Tibial nerve (tissue), 4 donors: ENCODE data around the gene IQCF6. TPM values are rescaled to one million over a fixed set of nuclear protein-coding genes. Genes with fewer than 3 reads are reported as not detected.
"Not testable (repeated sequence)": the region's sequence is repeated elsewhere in the genome, so short reads cannot be mapped to it uniquely, and the experiment has no call there.

Experiments
- DNase-seq, 2 donors: peaks; one replicate each; pipeline ENCODE4 v3.0.0-alpha.2; 2019; ENCODE audit warnings: low spot score in 2 of 2
- H3K27ac ChIP-seq, 4 donors: fragments of 200-600 bp; sonication (generic) in 3 of 4; one replicate each; pipeline ENCODE4 v1.5.1; 2017 to 2019; ENCODE audit warnings: mild to moderate bottlenecking in 1 of 4
- H3K27me3 ChIP-seq, 2 donors: fragments of 200-600 bp; sonication (generic) in 1 of 2; one replicate each; pipeline versions ENCODE4 v1.5.1 to v1.6.0; 2017 to 2019
- H3K36me3 ChIP-seq, 3 donors: fragments of 200-600 bp; sonication (generic); one replicate each; pipeline ENCODE4 v1.5.1; 2018 to 2019
- H3K4me1 ChIP-seq, 4 donors: fragments of 200-600 bp; sonication (generic) in 3 of 4; one replicate each; pipeline ENCODE4 v1.5.1; 2017 to 2019
- H3K4me3 ChIP-seq, 4 donors: fragments of 200-600 bp; sonication (generic) in 3 of 4; one replicate each; pipeline ENCODE4 v1.5.1; 2017 to 2019; ENCODE audit warnings: mild to moderate bottlenecking in 1 of 4, moderate library complexity in 1 of 4
- H3K9me3 ChIP-seq, 4 donors: fragments of 200-600 bp; sonication (generic) in 3 of 4; one replicate each; pipeline ENCODE4 v1.5.1; 2017 to 2019
- CTCF ChIP-seq, 5 experiments: fragments of 200-600 bp in 3 of 5; fragments of 450-650 bp in 2 of 5; sonication (generic) in 3 of 5; IDR thresholded peaks; one replicate each; pipeline ENCODE4 v1.5.1; 2016 to 2019; ENCODE audit warnings: antibody characterized with exemption in 5 of 5, mild to moderate bottlenecking in 3 of 5, moderate library complexity in 2 of 5
- EP300 ChIP-seq, 2 donors: sonication (generic); formaldehyde crosslinking; IDR thresholded peaks; one replicate each; pipeline ENCODE4 v1.6.1; 2017; ENCODE audit warnings: antibody characterized with exemption in 2 of 2, mild to moderate bottlenecking in 1 of 2
- POLR2A ChIP-seq, 2 donors: fragments of 450-650 bp; IDR thresholded peaks; one replicate each; pipeline ENCODE4 v1.6.1; 2017; ENCODE audit warnings: antibody characterized with exemption in 2 of 2, mild to moderate bottlenecking in 2 of 2, moderate library complexity in 2 of 2
- WGBS, 2 donors: methylation state at CpG; one replicate each; pipeline ENCODE4 v1.1.5; 2018; 5-methylcytosine and 5-hydroxymethylcytosine counted together
- total RNA-seq, 4 donors: library from RNA; depleted of rRNA; stranded (reverse); fragments of >200 nt; gene quantifications; one replicate each; pipeline ENCODE4 v1.1.0, GENCODE V29; 2016

IQCF6 gene
- total RNA-seq, 4 donors from 2014 or later: not detected

DNA sequence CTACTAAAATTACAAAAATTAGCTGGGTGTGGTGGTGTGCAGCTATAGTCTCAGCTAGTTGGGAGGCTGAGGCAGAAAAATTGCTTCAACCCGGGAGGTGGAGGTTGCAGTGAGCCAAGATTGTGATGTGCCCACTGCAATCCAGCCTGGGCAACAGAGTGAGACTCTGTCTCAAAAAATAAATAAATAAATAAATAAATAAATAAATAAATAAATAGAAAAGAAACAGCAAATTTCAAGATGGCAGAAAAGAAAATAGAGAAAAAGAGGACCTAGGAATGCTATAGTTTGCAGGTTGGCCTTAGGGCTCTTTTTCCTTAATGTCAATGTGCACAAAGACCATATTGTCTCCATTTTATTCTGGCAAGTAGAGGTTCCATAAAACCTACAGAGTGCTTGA, 28.2 kb downstream of the IQCF6 start:
- no peak for TF ChIP-seq POLR2A (IDR thresholded peaks at IDR 0.05)
- no peak for TF ChIP-seq CTCF (IDR thresholded peaks at IDR 0.05)
- TF ChIP-seq EP300 (IDR thresholded peaks at IDR 0.05): no peak
- no peaks in the 10 kb centered on the region for H3K9me3 ChIP-seq
- DNase-seq: no peak
- no peak overlapping the region for H3K27ac ChIP-seq
- no peaks in the 10 kb centered on the region for H3K36me3 ChIP-seq
- H3K4me3 ChIP-seq: no peak overlapping the region
- WGBS, 2 donors: 94 to 100% methylated on average over 1 of the region's 1 CpG
- H3K4me1 ChIP-seq: no peaks in the 10 kb centered on the region
- no peaks in the 10 kb centered on the region for H3K27me3 ChIP-seq

- Histone ChIP-seq H3K9me3 (no peaks in the 10 kb centered on the region), H3K4me3 (no peak overlapping the region), H3K4me1 (no peaks in the 10 kb centered on the region), H3K27me3 (no peaks in the 10 kb centered on the region), H3K36me3 (no peaks in the 10 kb centered on the region), H3K27ac (no peak overlapping the region)
- TF ChIP-seq CTCF (IDR thresholded peaks at IDR 0.05): no peak
- no peak for TF ChIP-seq POLR2A (IDR thresholded peaks at IDR 0.05)
- TF ChIP-seq EP300 (IDR thresholded peaks at IDR 0.05): no peak
- WGBS, 2 donors: 44 to 63% methylated on average over 1 of the region's 1 CpG
- DNase-seq: no peak
These were observed 30.7 kb downstream of the IQCF6 start for GRCh38 chr3:51748327-51748726.

DNA sequence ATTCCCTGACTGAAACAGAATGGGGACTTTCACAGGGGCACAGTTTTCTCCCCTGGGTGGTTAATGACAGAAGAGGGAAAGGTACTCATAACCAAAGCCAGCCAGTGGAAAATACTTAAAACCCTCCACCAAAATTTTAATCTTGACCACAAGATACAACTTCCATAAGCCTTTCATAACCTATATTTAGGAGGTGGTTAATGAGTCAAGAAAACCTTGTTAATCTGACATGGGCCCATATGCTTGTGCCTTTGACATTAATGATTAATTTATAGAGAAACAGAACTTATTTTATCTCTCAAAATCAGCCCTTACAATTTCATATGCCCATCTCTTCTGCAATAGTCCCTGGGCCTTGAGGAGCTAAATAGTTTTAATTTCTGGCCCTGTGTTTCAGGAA, 31.2 kb downstream of the IQCF6 start:
- DNase-seq: no peak
- H3K9me3 ChIP-seq: no peaks in the 10 kb centered on the region
- no peak overlapping the region for H3K27ac ChIP-seq
- no peak overlapping the region for H3K4me3 ChIP-seq
- no peaks in the 10 kb centered on the region for H3K4me1 ChIP-seq
- no peaks in the 10 kb centered on the region for H3K36me3 ChIP-seq
- no peak for TF ChIP-seq POLR2A (IDR thresholded peaks at IDR 0.05)
- no peaks in the 10 kb centered on the region for H3K27me3 ChIP-seq

DNA sequence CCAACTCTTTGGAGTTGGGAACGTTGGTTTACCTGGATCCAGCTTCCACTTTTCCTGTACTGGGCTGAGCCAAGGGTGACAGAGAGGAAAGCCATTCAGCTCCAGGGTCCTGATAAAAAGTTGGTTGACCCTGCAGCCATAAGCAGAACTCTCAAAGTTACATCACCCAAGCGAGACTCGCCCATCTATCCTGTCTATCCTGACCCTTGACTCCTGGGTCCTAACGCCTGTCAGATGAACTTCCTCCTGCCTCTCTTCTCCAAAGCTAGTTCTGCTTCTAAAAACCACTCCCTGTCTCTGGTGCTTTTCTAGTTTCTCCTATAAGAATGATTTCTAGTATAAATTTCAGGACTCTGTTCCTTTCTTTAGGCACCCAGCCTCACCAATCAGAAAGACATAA, 36.1 kb downstream of the IQCF6 start:
- not testable (repeated sequence) for H3K9me3 ChIP-seq, H3K27ac ChIP-seq, H3K36me3 ChIP-seq, H3K4me3 ChIP-seq, H3K4me1 ChIP-seq, H3K27me3 ChIP-seq
- WGBS, 2 donors: 46 to 58% methylated on average over 4 of the region's 4 CpGs
- DNase-seq: peak in 1 of 2 donors; percentile 15

DNA sequence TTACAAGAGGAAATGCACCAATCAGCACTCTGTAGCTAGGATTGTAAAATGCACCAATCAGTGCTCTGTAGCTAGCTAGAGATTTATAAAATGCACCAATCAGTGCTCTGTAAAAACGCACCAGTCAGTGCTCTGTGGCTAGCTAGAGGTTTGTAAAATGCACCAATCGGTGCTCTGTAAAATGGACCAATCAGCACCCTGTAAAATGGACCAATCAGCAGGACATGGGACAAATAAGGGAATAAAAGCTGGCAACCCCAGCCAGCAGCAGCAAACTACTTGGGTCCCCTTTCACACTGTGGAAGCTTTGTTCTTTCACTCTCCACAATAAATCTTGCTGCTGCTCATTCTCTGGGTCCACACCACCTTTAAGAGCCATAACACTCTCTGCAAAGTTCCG, 36.7 kb downstream of the IQCF6 start:
- not testable (repeated sequence) for H3K27ac ChIP-seq, DNase-seq, H3K4me3 ChIP-seq, H3K9me3 ChIP-seq, H3K36me3 ChIP-seq, H3K27me3 ChIP-seq, H3K4me1 ChIP-seq
- 78 to 86% methylated on average over 3 of the region's 3 CpGs for WGBS, 2 donors

DNA sequence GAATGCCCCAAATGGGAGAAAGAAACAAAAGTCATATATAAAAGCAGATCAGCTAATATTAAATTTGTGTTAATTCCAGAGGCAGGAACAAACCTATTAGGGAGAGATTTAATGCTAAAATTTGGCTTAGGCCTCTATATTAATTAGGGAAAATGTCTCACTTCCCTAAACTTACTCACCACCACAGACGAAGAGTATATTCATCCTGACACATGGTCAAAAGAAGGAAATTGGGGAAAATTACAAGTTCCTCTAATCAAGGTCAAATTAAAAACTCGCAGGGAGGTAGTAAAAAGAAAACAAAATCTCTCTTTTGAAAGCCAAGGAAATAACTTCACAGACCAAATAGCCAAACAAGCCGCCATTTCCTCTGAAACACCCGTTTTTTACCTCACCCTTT, 39.9 kb downstream of the IQCF6 start:
- WGBS, 2 donors: 48 to 52% methylated on average over 4 of the region's 4 CpGs
- no peak for DNase-seq
- H3K27me3 ChIP-seq: no peaks in the 10 kb centered on the region

More for the DNA sequence above, 39.9 kb downstream of the IQCF6 start:
- Histone ChIP-seq H3K4me1 (no peaks in the 10 kb centered on the region), H3K9me3 (no peaks in the 10 kb centered on the region), H3K27ac (no peak overlapping the region), H3K4me3 (no peak overlapping the region), H3K36me3 (no peaks in the 10 kb centered on the region)
- TF ChIP-seq EP300 (IDR thresholded peaks at IDR 0.05) (no peak), POLR2A (IDR thresholded peaks at IDR 0.05) (no peak), CTCF (IDR thresholded peaks at IDR 0.05) (no peak)
